ENCODE results near the gene CUZD1. TPM values are rescaled to one million over a fixed set of nuclear protein-coding genes. Genes with fewer than 3 reads are reported as not detected.

CUZD1 gene
- polyA plus RNA-seq, 1 donor: 0.90 TPM

DNA sequence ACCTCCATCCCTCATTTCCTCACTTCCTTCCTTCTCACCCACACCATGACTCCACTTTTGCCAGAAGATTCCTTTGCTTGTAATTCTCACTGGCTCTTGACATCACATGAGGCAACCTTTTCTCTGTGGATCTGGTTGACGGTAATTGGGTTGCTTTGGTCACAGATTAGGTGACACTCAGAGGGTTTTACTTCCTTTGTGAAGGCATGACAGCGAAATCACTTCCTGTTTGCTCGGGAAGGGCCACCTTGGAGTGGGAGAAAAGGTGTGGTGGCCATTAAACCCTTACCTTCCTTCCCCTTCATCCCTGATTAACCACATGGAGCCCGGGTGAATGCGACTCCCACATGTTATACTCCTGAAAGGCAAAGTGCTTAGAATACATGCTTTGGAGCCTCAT lies 30.2 kb downstream of the CUZD1 start:
- no peaks in the 10 kb centered on the region for H3K9me3 ChIP-seq (ENCODE audit: control insufficient read depth, low read depth, low read length)
- H3K27ac ChIP-seq (ENCODE audit: low read length): no peak overlapping the region
- peaks cover 32% of the 10 kb centered on the region for H3K27me3 ChIP-seq (ENCODE audit: control insufficient read depth, insufficient read depth, low read length)
- H3K4me1 ChIP-seq (ENCODE audit: control insufficient read depth, insufficient read depth, low read length): no peaks in the 10 kb centered on the region
- no peak overlapping the region for H3K4me3 ChIP-seq (ENCODE audit: low read length)
- no peaks in the 10 kb centered on the region for H3K36me3 ChIP-seq (ENCODE audit: control insufficient read depth, insufficient read depth, low read length)
- no peak for DNase-seq
- no CpG with 5 or more reads among the region's 5 CpGs for WGBS (ENCODE audit: insufficient coverage, low lambda C conversion rate)

DNA sequence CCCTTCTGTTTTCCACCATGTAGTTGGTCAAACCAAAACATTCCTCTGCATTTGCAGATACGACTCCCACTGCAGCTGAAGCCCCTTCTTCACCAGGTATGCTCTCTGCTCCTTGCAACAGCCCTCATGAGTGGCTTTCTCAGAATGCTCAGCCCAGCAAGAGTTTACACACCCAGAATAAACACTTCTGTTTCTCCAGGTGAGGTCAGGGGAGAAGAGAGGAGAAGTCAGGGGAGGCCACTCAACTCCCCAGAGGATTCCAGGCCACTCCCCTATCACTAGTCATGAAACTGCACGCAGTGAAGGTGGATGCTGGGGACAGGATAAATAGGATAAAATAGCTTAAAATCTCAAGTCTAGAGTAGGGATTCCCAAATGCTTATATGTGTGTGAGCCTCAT lies 31.2 kb downstream of the CUZD1 start:
- DNase-seq: no peak
- Histone ChIP-seq H3K27me3 (ENCODE audit: control insufficient read depth, insufficient read depth, low read length) (peaks cover 24% of the 10 kb centered on the region), H3K36me3 (ENCODE audit: control insufficient read depth, insufficient read depth, low read length) (no peaks in the 10 kb centered on the region), H3K4me1 (ENCODE audit: control insufficient read depth, insufficient read depth, low read length) (no peaks in the 10 kb centered on the region), H3K4me3 (ENCODE audit: low read length) (no peak overlapping the region), H3K27ac (ENCODE audit: low read length) (no peak overlapping the region), H3K9me3 (ENCODE audit: control insufficient read depth, low read depth, low read length) (no peaks in the 10 kb centered on the region)
- 60% methylated on average over 1 of the region's 2 CpGs for WGBS (ENCODE audit: insufficient coverage, low lambda C conversion rate)

DNA sequence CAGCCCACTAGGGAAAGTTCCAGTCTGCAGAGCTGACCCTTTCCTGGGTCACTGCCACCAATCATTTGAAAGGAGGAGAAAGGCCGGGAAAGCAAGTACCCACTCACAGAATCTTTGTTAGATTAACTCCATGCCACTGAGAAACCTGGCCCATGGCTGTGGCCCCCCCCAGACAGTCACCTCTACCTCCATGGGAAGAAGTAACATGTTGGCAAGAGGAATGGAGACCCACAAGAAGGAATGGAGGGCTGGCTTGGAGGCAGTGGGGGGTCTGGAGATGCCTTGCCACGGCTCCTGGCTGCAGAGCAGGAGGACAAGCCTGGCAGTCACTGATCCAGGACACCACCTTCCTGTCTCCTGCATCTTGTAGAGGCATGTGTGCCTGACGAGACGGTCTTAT lies 32.9 kb downstream of the CUZD1 start:
- Histone ChIP-seq H3K4me3 (ENCODE audit: low read length) (no peak overlapping the region), H3K27ac (ENCODE audit: low read length) (no peak overlapping the region), H3K36me3 (ENCODE audit: control insufficient read depth, insufficient read depth, low read length) (no peaks in the 10 kb centered on the region), H3K9me3 (ENCODE audit: control insufficient read depth, low read depth, low read length) (no peaks in the 10 kb centered on the region), H3K4me1 (ENCODE audit: control insufficient read depth, insufficient read depth, low read length) (no peaks in the 10 kb centered on the region), H3K27me3 (ENCODE audit: control insufficient read depth, insufficient read depth, low read length) (peaks cover 8% of the 10 kb centered on the region)
- no CpG with 5 or more reads among the region's 4 CpGs for WGBS (ENCODE audit: insufficient coverage, low lambda C conversion rate)
- DNase-seq: no peak

DNA sequence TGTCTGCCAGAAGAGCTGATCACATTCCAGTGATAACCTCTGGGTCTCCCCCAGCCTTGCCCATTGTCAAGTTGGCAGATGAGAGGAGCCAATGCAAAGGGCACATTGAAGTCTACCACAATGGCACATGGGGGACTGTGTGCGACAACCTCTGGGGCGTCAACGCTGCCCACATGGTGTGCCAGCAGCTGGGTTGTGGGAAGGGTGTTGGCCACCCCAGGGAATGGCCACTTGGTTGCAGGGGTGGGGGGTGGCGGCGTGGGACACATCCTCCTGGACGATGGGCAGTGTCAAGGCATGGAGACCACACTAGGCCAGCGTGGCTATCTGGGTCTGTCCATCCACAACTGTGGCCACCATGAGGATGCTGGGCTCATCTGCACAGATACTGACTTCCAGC lies 43.4 kb downstream of the CUZD1 start:
- H3K4me3 ChIP-seq (ENCODE audit: low read length): no peak overlapping the region
- WGBS (ENCODE audit: insufficient coverage, low lambda C conversion rate): no CpG with 5 or more reads among the region's 7 CpGs
- H3K4me1 ChIP-seq (ENCODE audit: control insufficient read depth, insufficient read depth, low read length): no peaks in the 10 kb centered on the region
- DNase-seq: no peak
- no peaks in the 10 kb centered on the region for H3K36me3 ChIP-seq (ENCODE audit: control insufficient read depth, insufficient read depth, low read length)
- H3K27ac ChIP-seq (ENCODE audit: low read length): no peak overlapping the region
- no peaks in the 10 kb centered on the region for H3K27me3 ChIP-seq (ENCODE audit: control insufficient read depth, insufficient read depth, low read length)
- no peaks in the 10 kb centered on the region for H3K9me3 ChIP-seq (ENCODE audit: control insufficient read depth, low read depth, low read length)

DNA sequence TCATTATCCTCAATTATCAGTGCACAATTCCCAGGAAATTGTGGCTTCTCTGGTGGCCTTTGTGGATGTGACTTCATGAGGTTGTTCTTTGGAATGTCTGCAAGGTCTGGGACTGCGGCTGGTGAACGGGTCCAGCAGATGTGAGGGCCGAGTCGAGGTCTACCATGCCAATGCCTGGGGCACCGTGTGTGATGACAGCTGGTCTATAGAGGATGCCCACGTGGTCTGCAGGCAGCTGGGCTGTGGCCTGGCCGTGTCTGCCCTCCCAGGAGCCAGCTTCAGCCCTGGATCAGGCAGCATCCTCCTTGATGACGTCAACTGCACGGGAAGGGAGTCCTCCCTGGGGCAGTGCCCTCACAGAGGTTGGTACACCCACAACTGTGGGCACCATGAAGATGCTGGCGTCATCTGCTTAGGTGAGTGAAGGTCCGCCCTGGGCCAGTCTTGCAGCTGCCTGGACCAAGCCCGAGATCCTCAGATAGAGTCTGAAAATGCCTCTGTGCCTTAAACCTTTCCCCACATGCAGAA lies 46.9 kb downstream of the CUZD1 start:
- WGBS (ENCODE audit: insufficient coverage, low lambda C conversion rate): no CpG with 5 or more reads among the region's 12 CpGs
- H3K4me1 ChIP-seq (ENCODE audit: control insufficient read depth, insufficient read depth, low read length): no peaks in the 10 kb centered on the region
- H3K27ac ChIP-seq (ENCODE audit: low read length): no peak overlapping the region
- H3K9me3 ChIP-seq (ENCODE audit: control insufficient read depth, low read depth, low read length): no peaks in the 10 kb centered on the region
- no peaks in the 10 kb centered on the region for H3K36me3 ChIP-seq (ENCODE audit: control insufficient read depth, insufficient read depth, low read length)
- no peak overlapping the region for H3K4me3 ChIP-seq (ENCODE audit: low read length)
- DNase-seq: no peak
- no peaks in the 10 kb centered on the region for H3K27me3 ChIP-seq (ENCODE audit: control insufficient read depth, insufficient read depth, low read length)

DNA sequence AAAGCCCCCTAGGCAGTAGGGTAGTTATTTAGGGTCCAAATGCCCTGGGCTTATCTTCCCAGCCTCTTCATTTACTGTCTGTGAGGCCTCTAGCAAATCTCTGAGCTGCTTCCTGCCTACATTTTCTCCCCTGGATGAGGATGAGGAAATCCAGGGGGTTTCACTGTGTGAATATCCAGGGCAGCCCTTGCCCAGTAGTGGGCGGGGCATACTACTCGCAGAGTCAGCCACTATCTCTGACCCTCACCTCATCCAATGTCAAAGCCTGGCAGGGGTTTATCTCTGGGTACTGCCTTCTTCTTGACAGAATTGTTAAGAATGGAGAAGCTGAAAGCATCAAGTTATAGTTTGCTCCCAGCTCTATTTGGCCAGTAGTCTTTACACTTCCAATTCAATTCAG lies 48.9 kb downstream of the CUZD1 start:
- no peaks in the 10 kb centered on the region for H3K27me3 ChIP-seq (ENCODE audit: control insufficient read depth, insufficient read depth, low read length)
- no peak for DNase-seq
- no peak overlapping the region for H3K4me3 ChIP-seq (ENCODE audit: low read length)
- H3K9me3 ChIP-seq (ENCODE audit: control insufficient read depth, low read depth, low read length): no peaks in the 10 kb centered on the region
- WGBS (ENCODE audit: insufficient coverage, low lambda C conversion rate): no CpG with 5 or more reads among the region's 2 CpGs
- H3K4me1 ChIP-seq (ENCODE audit: control insufficient read depth, insufficient read depth, low read length): no peaks in the 10 kb centered on the region
- no peak overlapping the region for H3K27ac ChIP-seq (ENCODE audit: low read length)
- no peaks in the 10 kb centered on the region for H3K36me3 ChIP-seq (ENCODE audit: control insufficient read depth, insufficient read depth, low read length)

DNA sequence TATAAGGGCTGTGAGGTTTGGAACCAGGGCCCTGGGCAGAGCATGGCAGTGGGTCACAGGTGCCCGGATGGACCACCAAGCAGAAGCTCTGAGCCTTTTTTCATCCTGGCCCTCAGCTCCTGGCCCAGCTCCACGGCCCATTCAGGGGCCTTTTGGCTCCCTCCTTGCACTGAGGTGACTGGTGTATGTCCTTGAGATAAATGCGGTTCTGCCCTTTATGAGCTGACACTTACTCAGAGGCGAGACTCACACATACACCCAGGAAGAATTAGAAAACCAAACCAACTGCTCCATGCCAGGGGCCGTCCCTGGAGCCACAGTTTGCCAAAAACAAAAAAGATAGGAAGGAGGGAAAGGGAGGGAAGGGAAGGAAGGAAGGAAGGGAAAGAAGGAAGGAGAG lies 49.7 kb downstream of the CUZD1 start:
- Histone ChIP-seq H3K36me3 (ENCODE audit: control insufficient read depth, insufficient read depth, low read length) (no peaks in the 10 kb centered on the region), H3K27me3 (ENCODE audit: control insufficient read depth, insufficient read depth, low read length) (no peaks in the 10 kb centered on the region), H3K9me3 (ENCODE audit: control insufficient read depth, low read depth, low read length) (no peaks in the 10 kb centered on the region), H3K27ac (ENCODE audit: low read length) (no peak overlapping the region), H3K4me3 (ENCODE audit: low read length) (no peak overlapping the region), H3K4me1 (ENCODE audit: control insufficient read depth, insufficient read depth, low read length) (no peaks in the 10 kb centered on the region)
- WGBS (ENCODE audit: insufficient coverage, low lambda C conversion rate): 83% methylated on average over 1 of the region's 5 CpGs
- DNase-seq: no peak

DNA sequence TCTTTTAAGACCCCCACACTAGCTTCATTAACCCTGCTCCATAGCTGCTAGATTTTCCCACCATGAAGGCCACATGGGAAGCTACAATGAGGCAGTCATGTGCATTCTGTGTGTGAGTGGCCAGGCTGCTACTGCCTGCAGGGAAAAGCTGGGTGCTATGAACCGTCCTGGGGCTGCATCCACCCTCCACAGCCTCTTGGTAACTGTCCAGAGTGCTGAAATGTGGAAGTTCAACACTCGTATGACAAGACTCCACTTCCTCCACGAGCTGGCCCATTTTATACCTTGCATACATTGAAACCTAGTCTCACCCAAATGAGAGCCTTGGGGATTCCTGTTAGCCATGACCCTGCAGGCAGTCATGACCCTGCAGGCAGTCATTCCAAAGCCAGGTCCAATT lies 59.4 kb downstream of the CUZD1 start:
- DNase-seq: peak in 1 of 2 donors; percentile 13
- Histone ChIP-seq H3K27me3 (ENCODE audit: control insufficient read depth, insufficient read depth, low read length) (no peaks in the 10 kb centered on the region), H3K9me3 (ENCODE audit: control insufficient read depth, low read depth, low read length) (no peaks in the 10 kb centered on the region), H3K4me3 (ENCODE audit: low read length) (no peak overlapping the region), H3K27ac (ENCODE audit: low read length) (no peak overlapping the region), H3K4me1 (ENCODE audit: control insufficient read depth, insufficient read depth, low read length) (no peaks in the 10 kb centered on the region), H3K36me3 (ENCODE audit: control insufficient read depth, insufficient read depth, low read length) (no peaks in the 10 kb centered on the region)
- no CpG with 5 or more reads among the region's 3 CpGs for WGBS (ENCODE audit: insufficient coverage, low lambda C conversion rate)

DNA sequence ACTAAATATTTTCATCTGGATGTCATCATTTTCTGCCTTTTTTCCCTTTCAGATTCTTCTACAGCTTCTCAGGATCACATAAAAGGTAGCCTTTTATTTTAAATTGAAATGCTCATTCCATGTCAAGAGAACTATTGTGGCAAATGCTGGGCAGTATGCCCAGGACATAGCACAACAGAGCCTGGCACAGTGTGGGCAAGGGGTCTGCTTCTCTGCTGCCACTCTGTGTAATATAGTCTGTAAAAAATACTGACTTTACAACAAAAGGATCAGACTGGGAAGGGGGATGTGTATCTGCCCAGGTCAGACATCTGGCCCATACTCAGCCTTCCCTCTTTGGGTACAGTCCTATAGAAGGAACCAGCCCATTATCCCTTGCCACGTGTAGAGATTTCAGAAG lies 62.7 kb downstream of the CUZD1 start:
- no peak for DNase-seq
- Histone ChIP-seq H3K4me3 (ENCODE audit: low read length) (no peak overlapping the region), H3K4me1 (ENCODE audit: control insufficient read depth, insufficient read depth, low read length) (no peaks in the 10 kb centered on the region), H3K9me3 (ENCODE audit: control insufficient read depth, low read depth, low read length) (no peaks in the 10 kb centered on the region), H3K36me3 (ENCODE audit: control insufficient read depth, insufficient read depth, low read length) (no peaks in the 10 kb centered on the region), H3K27ac (ENCODE audit: low read length) (no peak overlapping the region), H3K27me3 (ENCODE audit: control insufficient read depth, insufficient read depth, low read length) (no peaks in the 10 kb centered on the region)
- no CpG with 5 or more reads among the region's 1 CpG for WGBS (ENCODE audit: insufficient coverage, low lambda C conversion rate)
